ENCODE data around the gene KHDRBS2.

The KHDRBS2 gene

GRCh38 chr6:62146954-62147853 lies 138.8 kb downstream of the KHDRBS2 start:
- Histone ChIP-seq H2AFZ (ENCODE audit: low read depth) (no peak overlapping the region), H4K20me1 (ENCODE audit: insufficient read depth) (no peaks in the 10 kb centered on the region), H3K4me1 (ENCODE audit: low read depth, poor library complexity, severe bottlenecking) (peaks cover 9% of the 10 kb centered on the region), H3K4me2 (no peak overlapping the region), H3K27ac (no peak overlapping the region), H3K79me2 (ENCODE audit: insufficient read depth, low read depth) (no peaks in the 10 kb centered on the region), H3K36me3 (ENCODE audit: insufficient read depth) (no peaks in the 10 kb centered on the region), H3K9ac (no peak overlapping the region), H3K4me3 (IDR thresholded peaks at IDR 0.05; ENCODE audit: insufficient read depth, low read depth, low read length) (no peak overlapping the region), H3K27me3 (ENCODE audit: insufficient read depth, low read depth) (no peaks in the 10 kb centered on the region)
- no peak for TF ChIP-seq CTCF (conservative IDR thresholded peaks at IDR 0.05; ENCODE audit: low read depth, low read length)

GRCh38 chr6:62129127-62129526 lies 156.9 kb downstream of the KHDRBS2 start:
- Histone ChIP-seq H3K9ac (no peak overlapping the region), H2AFZ (ENCODE audit: low read depth) (no peak overlapping the region), H3K4me3 (IDR thresholded peaks at IDR 0.05; ENCODE audit: insufficient read depth, low read depth, low read length) (no peak overlapping the region), H3K27ac (no peak overlapping the region), H3K79me2 (ENCODE audit: insufficient read depth, low read depth) (no peaks in the 10 kb centered on the region), H3K36me3 (ENCODE audit: insufficient read depth) (no peaks in the 10 kb centered on the region), H3K27me3 (ENCODE audit: insufficient read depth, low read depth) (no peaks in the 10 kb centered on the region), H3K4me2 (no peak overlapping the region), H3K4me1 (ENCODE audit: low read depth, poor library complexity, severe bottlenecking) (no peaks in the 10 kb centered on the region), H4K20me1 (ENCODE audit: insufficient read depth) (no peaks in the 10 kb centered on the region)
- no peak for TF ChIP-seq CTCF (conservative IDR thresholded peaks at IDR 0.05; ENCODE audit: low read depth, low read length)

GRCh38 chr6:62119401-62119800 lies 166.6 kb downstream of the KHDRBS2 start:
- H3K79me2 ChIP-seq (ENCODE audit: insufficient read depth, low read depth): no peaks in the 10 kb centered on the region
- no peak overlapping the region for H3K27ac ChIP-seq
- no peaks in the 10 kb centered on the region for H3K27me3 ChIP-seq (ENCODE audit: insufficient read depth, low read depth)
- no peak overlapping the region for H3K4me3 ChIP-seq (IDR thresholded peaks at IDR 0.05; ENCODE audit: insufficient read depth, low read depth, low read length)
- H3K9ac ChIP-seq: no peak overlapping the region
- TF ChIP-seq CTCF (conservative IDR thresholded peaks at IDR 0.05; ENCODE audit: low read depth, low read length): no peak
- no peaks in the 10 kb centered on the region for H3K36me3 ChIP-seq (ENCODE audit: insufficient read depth)
- H4K20me1 ChIP-seq (ENCODE audit: insufficient read depth): no peaks in the 10 kb centered on the region
- no peak overlapping the region for H2AFZ ChIP-seq (ENCODE audit: low read depth)
- no peaks in the 10 kb centered on the region for H3K4me1 ChIP-seq (ENCODE audit: low read depth, poor library complexity, severe bottlenecking)
- H3K4me2 ChIP-seq: no peak overlapping the region

- H4K20me1 ChIP-seq (ENCODE audit: insufficient read depth): no peaks in the 10 kb centered on the region
- no peaks in the 10 kb centered on the region for H3K79me2 ChIP-seq (ENCODE audit: insufficient read depth, low read depth)
- no peak overlapping the region for H3K9ac ChIP-seq
- no peak overlapping the region for H3K4me3 ChIP-seq (IDR thresholded peaks at IDR 0.05; ENCODE audit: insufficient read depth, low read depth, low read length)
- no peak overlapping the region for H3K27ac ChIP-seq
- no peak overlapping the region for H2AFZ ChIP-seq (ENCODE audit: low read depth)
- TF ChIP-seq CTCF (conservative IDR thresholded peaks at IDR 0.05; ENCODE audit: low read depth, low read length): no peak
- H3K36me3 ChIP-seq (ENCODE audit: insufficient read depth): no peaks in the 10 kb centered on the region
- H3K4me1 ChIP-seq (ENCODE audit: low read depth, poor library complexity, severe bottlenecking): no peaks in the 10 kb centered on the region
- H3K27me3 ChIP-seq (ENCODE audit: insufficient read depth, low read depth): no peaks in the 10 kb centered on the region
- H3K4me2 ChIP-seq: no peak overlapping the region
Measured at GRCh38 chr6:62103186-62103859, 182.7 kb downstream of the KHDRBS2 start.
